ENCODE measurements around the gene PAX8. TPM values are rescaled to one million over a fixed set of nuclear protein-coding genes. Genes with fewer than 3 reads are reported as not detected.

Gene PAX8
- polyA plus RNA-seq (2012; rRNA removed), result 0.08 and 0.23 TPM in 2 replicates
- 0.04 and 0.08 TPM in 2 replicates for polyA plus RNA-seq (2012; cell fraction: cytosol; rRNA removed)
- polyA plus RNA-seq (2012; cell fraction: nucleus; rRNA removed), result 0.18 and 0.23 TPM in 2 replicates

DNA sequence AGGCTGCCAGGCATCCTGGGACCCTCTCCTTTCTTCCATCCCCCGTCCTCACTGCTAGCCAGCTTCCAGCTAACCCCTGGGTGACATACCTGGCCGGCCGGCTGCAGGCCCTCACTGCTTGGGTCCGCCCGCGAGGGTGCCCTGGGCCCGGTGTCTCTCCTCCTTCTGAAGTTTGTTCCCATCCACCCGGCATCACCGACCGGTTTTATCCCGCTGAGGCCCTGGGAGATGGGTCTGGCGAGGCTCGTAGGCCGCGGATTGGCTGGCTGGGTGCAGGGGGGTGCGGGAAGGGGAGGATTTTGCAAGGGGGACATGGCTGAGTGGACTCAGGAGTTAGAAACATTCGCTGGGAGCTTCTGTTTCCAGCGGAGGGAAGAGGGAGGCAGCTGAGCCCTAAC is at the start of gene PAX8:
Gene PAX8 (minus strand): TSS at position 180 of the 398 bp plus-strand sequence. CDS start 527 bp downstream, outside the sequence.
- no peak for TF ChIP-seq GABPA (IDR thresholded peaks at IDR 0.05; ENCODE audit: low read depth)
- no peak for TF ChIP-seq SIN3A (IDR thresholded peaks at IDR 0.05; ENCODE audit: borderline replicate concordance, low read depth, low read length)
- TF ChIP-seq RXRA (IDR thresholded peaks at IDR 0.05; ENCODE audit: borderline replicate concordance, low read depth), result no peak
- TF ChIP-seq, protein P1, sequence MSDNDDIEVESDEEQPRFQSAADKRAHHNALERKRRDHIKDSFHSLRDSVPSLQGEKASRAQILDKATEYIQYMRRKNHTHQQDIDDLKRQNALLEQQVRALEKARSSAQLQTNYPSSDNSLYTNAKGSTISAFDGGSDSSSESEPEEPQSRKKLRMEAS (IDR thresholded peaks at IDR 0.05; ENCODE audit: low read depth), result no peak
- TF ChIP-seq NFIC (IDR thresholded peaks at IDR 0.05; ENCODE audit: borderline replicate concordance), result no peak
- no peak for TF ChIP-seq RAD21 (IDR thresholded peaks at IDR 0.05; ENCODE audit: low read length)
- no peak for TF ChIP-seq CHD2 (IDR thresholded peaks at IDR 0.05; ENCODE audit: low read length, partially characterized antibody)
- no peak for TF ChIP-seq USF1 (IDR thresholded peaks at IDR 0.05; ENCODE audit: borderline replicate concordance, low read depth)
- no peak for TF ChIP-seq GATA2 (CRISPR knock-in tag; IDR thresholded peaks at IDR 0.05)
- H3K79me2 ChIP-seq (ENCODE audit: insufficient read depth), result no peaks in the 10 kb centered on the region
- peaks cover 0 to 12% of the 10 kb centered on the region in 2 experiments; a peak in 3 of 4 replicates for H3K4me1 ChIP-seq (ENCODE audit: control insufficient read depth in 1 of 2, insufficient read depth in 2 of 2, low read depth in 1 of 2, low read length in 1 of 2)
- no peaks in the 10 kb centered on the region for H4K20me1 ChIP-seq (ENCODE audit: insufficient read depth)
- peaks cover 3% of the 10 kb centered on the region for H3F3A ChIP-seq (replicated peaks; ENCODE audit: insufficient read depth)
- no peaks in the 10 kb centered on the region for H3K36me3 ChIP-seq (replicated peaks in 1 of 2; ENCODE audit: control insufficient read depth in 1 of 2, insufficient read depth in 2 of 2, low read length in 1 of 2)
- H3K4me3 ChIP-seq (ENCODE audit: low read depth in 2 of 2, low read length in 1 of 2), result no peak within 1 kb of the TSS
- H2AFZ ChIP-seq (ENCODE audit: low read depth), result no peak within 1 kb of the TSS
- DNase-seq, result no peak
- POLR2A ChIA-PET, result no interaction called here
- no peaks in the 10 kb centered on the region for H3K9me2 ChIP-seq
- CTCF ChIA-PET, result interaction anchor here (0.9 to 1.2 kb wide), 2 partner anchors 79 to 111 kb away, joined by 3 read pairs; no protein-coding TSS in a partner anchor
- H3K9ac ChIP-seq, result no peak within 1 kb of the TSS
- 86% methylated on average over 18 of the region's 18 CpGs for WGBS (ENCODE audit: low lambda C conversion rate)
- no peak within 1 kb of the TSS for H3K27ac ChIP-seq (ENCODE audit: low read depth in 2 of 2, low read length in 1 of 2)
- H3K27me3 ChIP-seq (ENCODE audit: insufficient read depth), result peaks cover 52% of the 10 kb centered on the region
- H3K9me3 ChIP-seq, result no peaks in the 10 kb centered on the region
- H3K4me2 ChIP-seq, result no peak within 1 kb of the TSS

GRCh38 chr2:113328043-113328442 is 49.3 kb upstream of the PAX8 start:
- peaks cover 7% of the 10 kb centered on the region; the same call in 1 of the 2 replicates for H3K27me3 ChIP-seq (ENCODE audit: insufficient read depth)
- TF ChIP-seq USF2 (IDR thresholded peaks at IDR 0.05; ENCODE audit: borderline replicate concordance, low read depth, low read length) (no peak), FOXJ3 (CRISPR knock-in tag; IDR thresholded peaks at IDR 0.05) (no peak), MXI1 (IDR thresholded peaks at IDR 0.05; ENCODE audit: low read depth, low read length) (no peak), FOSL2 (IDR thresholded peaks at IDR 0.05; ENCODE audit: borderline replicate concordance, low read depth) (no peak), GABPA (IDR thresholded peaks at IDR 0.05; ENCODE audit: low read depth) (no peak), USF1 (IDR thresholded peaks at IDR 0.05; ENCODE audit: borderline replicate concordance, low read depth) (no peak), ELF1 (IDR thresholded peaks at IDR 0.05) (no peak), RXRA (IDR thresholded peaks at IDR 0.05; ENCODE audit: borderline replicate concordance, low read depth) (no peak), GATA2 (CRISPR knock-in tag; IDR thresholded peaks at IDR 0.05) (no peak), SMC3 (IDR thresholded peaks at IDR 0.05; ENCODE audit: low read depth, low read length) (no peak), ZBTB33 (IDR thresholded peaks at IDR 0.05; ENCODE audit: borderline replicate concordance, low read depth) (no peak), NRF1 (IDR thresholded peaks at IDR 0.05; ENCODE audit: low read depth, low read length) (no peak), POLR2AphosphoS5 (IDR thresholded peaks at IDR 0.05; ENCODE audit: low read depth, low read length) (no peak), JUND (IDR thresholded peaks at IDR 0.05) (no peak)
- TF ChIP-seq, protein P2, sequence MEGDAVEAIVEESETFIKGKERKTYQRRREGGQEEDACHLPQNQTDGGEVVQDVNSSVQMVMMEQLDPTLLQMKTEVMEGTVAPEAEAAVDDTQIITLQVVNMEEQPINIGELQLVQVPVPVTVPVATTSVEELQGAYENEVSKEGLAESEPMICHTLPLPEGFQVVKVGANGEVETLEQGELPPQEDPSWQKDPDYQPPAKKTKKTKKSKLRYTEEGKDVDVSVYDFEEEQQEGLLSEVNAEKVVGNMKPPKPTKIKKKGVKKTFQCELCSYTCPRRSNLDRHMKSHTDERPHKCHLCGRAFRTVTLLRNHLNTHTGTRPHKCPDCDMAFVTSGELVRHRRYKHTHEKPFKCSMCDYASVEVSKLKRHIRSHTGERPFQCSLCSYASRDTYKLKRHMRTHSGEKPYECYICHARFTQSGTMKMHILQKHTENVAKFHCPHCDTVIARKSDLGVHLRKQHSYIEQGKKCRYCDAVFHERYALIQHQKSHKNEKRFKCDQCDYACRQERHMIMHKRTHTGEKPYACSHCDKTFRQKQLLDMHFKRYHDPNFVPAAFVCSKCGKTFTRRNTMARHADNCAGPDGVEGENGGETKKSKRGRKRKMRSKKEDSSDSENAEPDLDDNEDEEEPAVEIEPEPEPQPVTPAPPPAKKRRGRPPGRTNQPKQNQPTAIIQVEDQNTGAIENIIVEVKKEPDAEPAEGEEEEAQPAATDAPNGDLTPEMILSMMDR (IDR thresholded peaks at IDR 0.05), result no peak
- H3K4me2 ChIP-seq, result no peak overlapping the region
- CTCF ChIA-PET, result no interaction called here
- no peaks in the 10 kb centered on the region for H3K9me3 ChIP-seq
- H3K36me3 ChIP-seq (replicated peaks in 1 of 2; ENCODE audit: control insufficient read depth in 1 of 2, insufficient read depth in 2 of 2, low read length in 1 of 2), result no peaks in the 10 kb centered on the region
- peaks cover 0 to 3% of the 10 kb centered on the region in 2 experiments; a peak in 1 of 4 replicates for H3K4me1 ChIP-seq (ENCODE audit: control insufficient read depth in 1 of 2, insufficient read depth in 2 of 2, low read depth in 1 of 2, low read length in 1 of 2)
- no peak overlapping the region for H3K27ac ChIP-seq (ENCODE audit: low read depth in 2 of 2, low read length in 1 of 2)
- no peak overlapping the region for H3K4me3 ChIP-seq (ENCODE audit: low read depth in 2 of 2, low read length in 1 of 2)
- peaks cover 8% of the 10 kb centered on the region for H3F3A ChIP-seq (replicated peaks; ENCODE audit: insufficient read depth)
- H3K9ac ChIP-seq, result no peak overlapping the region
- POLR2A ChIA-PET, result no interaction called here
- H4K20me1 ChIP-seq (ENCODE audit: insufficient read depth), result no peaks in the 10 kb centered on the region
- H3K9me2 ChIP-seq, result no peaks in the 10 kb centered on the region
- no peaks in the 10 kb centered on the region for H3K79me2 ChIP-seq (ENCODE audit: insufficient read depth)
- no peak for DNase-seq
- WGBS (ENCODE audit: low lambda C conversion rate), result 54% methylated on average over 3 of the region's 3 CpGs
- no peak overlapping the region for H2AFZ ChIP-seq (ENCODE audit: low read depth)
